Tibial nerve (tissue), 4 donors: ENCODE data around the gene TCEAL8. TPM values are rescaled to one million over a fixed set of nuclear protein-coding genes. Genes with fewer than 3 reads are reported as not detected.

Source experiments
- DNase-seq, 2 donors: peaks; one replicate each; pipeline ENCODE4 v3.0.0-alpha.2; 2019; ENCODE audit warnings: low spot score in 2 of 2
- H3K27ac ChIP-seq, 4 donors: fragments of 200-600 bp; sonication (generic) in 3 of 4; one replicate each; pipeline ENCODE4 v1.5.1; 2017 to 2019; ENCODE audit warnings: mild to moderate bottlenecking in 1 of 4
- H3K27me3 ChIP-seq, 2 donors: fragments of 200-600 bp; sonication (generic) in 1 of 2; one replicate each; pipeline versions ENCODE4 v1.5.1 to v1.6.0; 2017 to 2019
- H3K36me3 ChIP-seq, 3 donors: fragments of 200-600 bp; sonication (generic); one replicate each; pipeline ENCODE4 v1.5.1; 2018 to 2019
- H3K4me1 ChIP-seq, 4 donors: fragments of 200-600 bp; sonication (generic) in 3 of 4; one replicate each; pipeline ENCODE4 v1.5.1; 2017 to 2019
- H3K4me3 ChIP-seq, 4 donors: fragments of 200-600 bp; sonication (generic) in 3 of 4; one replicate each; pipeline ENCODE4 v1.5.1; 2017 to 2019; ENCODE audit warnings: mild to moderate bottlenecking in 1 of 4, moderate library complexity in 1 of 4
- H3K9me3 ChIP-seq, 4 donors: fragments of 200-600 bp; sonication (generic) in 3 of 4; one replicate each; pipeline ENCODE4 v1.5.1; 2017 to 2019
- EP300 ChIP-seq, 2 donors: sonication (generic); formaldehyde crosslinking; IDR thresholded peaks; one replicate each; pipeline ENCODE4 v1.6.1; 2017; ENCODE audit warnings: antibody characterized with exemption in 2 of 2, mild to moderate bottlenecking in 1 of 2
- POLR2A ChIP-seq, 2 donors: fragments of 450-650 bp; IDR thresholded peaks; one replicate each; pipeline ENCODE4 v1.6.1; 2017; ENCODE audit warnings: antibody characterized with exemption in 2 of 2, mild to moderate bottlenecking in 2 of 2, moderate library complexity in 2 of 2
- WGBS, 2 donors: methylation state at CpG; one replicate each; pipeline ENCODE4 v1.1.5; 2018; 5-methylcytosine and 5-hydroxymethylcytosine counted together
- total RNA-seq, 4 donors: library from RNA; depleted of rRNA; stranded (reverse); fragments of >200 nt; gene quantifications; one replicate each; pipeline ENCODE4 v1.1.0, GENCODE V29; 2016
- TF ChIP-seq, protein P1 (sequence below), 5 experiments: fragments of 200-600 bp in 3 of 5; fragments of 450-650 bp in 2 of 5; sonication (generic) in 3 of 5; IDR thresholded peaks; one replicate each; pipeline ENCODE4 v1.5.1; 2016 to 2019; ENCODE audit warnings: antibody characterized with exemption in 5 of 5, mild to moderate bottlenecking in 3 of 5, moderate library complexity in 2 of 5

The TCEAL8 gene
- total RNA-seq, 4 donors from 2014 or later: 39.9 to 69.1 (median 59.1) TPM

DNA sequence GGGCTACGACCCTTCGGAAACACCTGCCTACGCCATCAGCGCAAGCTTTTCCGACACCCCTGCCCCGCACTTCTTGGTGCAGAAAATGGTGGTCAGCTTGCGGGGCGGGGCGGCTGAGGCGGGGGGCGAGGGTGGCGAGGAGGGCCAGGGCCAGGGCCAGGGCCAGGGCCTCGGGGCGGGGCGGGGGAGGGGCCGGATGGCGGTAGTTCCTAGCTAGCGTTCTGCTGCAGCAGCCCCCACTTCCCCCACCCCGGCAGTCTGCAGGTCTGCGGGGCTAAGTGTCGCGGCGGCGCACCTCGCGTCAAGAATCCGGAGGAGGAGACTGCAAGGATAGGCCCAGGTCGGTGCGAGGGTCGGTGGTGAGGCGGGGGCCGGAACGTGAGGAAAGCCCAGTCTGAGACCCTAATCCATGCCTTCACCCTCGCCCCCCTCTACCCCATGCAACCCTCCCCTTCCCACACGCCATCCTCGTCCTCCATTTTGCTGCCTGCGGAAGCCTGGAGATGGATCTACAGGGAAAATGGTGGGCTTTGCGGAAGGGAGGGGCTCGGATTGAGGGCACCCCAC is 39.4 kb downstream of the TCEAL8 start:
- TF ChIP-seq EP300 (IDR thresholded peaks at IDR 0.05): no peak
- TF ChIP-seq POLR2A (IDR thresholded peaks at IDR 0.05): no peak
- TF ChIP-seq, protein P1, sequence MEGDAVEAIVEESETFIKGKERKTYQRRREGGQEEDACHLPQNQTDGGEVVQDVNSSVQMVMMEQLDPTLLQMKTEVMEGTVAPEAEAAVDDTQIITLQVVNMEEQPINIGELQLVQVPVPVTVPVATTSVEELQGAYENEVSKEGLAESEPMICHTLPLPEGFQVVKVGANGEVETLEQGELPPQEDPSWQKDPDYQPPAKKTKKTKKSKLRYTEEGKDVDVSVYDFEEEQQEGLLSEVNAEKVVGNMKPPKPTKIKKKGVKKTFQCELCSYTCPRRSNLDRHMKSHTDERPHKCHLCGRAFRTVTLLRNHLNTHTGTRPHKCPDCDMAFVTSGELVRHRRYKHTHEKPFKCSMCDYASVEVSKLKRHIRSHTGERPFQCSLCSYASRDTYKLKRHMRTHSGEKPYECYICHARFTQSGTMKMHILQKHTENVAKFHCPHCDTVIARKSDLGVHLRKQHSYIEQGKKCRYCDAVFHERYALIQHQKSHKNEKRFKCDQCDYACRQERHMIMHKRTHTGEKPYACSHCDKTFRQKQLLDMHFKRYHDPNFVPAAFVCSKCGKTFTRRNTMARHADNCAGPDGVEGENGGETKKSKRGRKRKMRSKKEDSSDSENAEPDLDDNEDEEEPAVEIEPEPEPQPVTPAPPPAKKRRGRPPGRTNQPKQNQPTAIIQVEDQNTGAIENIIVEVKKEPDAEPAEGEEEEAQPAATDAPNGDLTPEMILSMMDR (IDR thresholded peaks at IDR 0.05): no peak
- peaks cover 0 to 13% of the 10 kb centered on the region in 2 donors for H3K27me3 ChIP-seq
- no peaks in the 10 kb centered on the region for H3K36me3 ChIP-seq
- DNase-seq: no peak
- H3K9me3 ChIP-seq: no peaks in the 10 kb centered on the region
- no peaks in the 10 kb centered on the region for H3K4me1 ChIP-seq
- 7 to 32% methylated on average over 5 to 20 of the region's 39 CpGs for WGBS, 2 donors
- peak overlapping the region; percentile 72 to 95 (median 90) for H3K27ac ChIP-seq
- H3K4me3 ChIP-seq: peak overlapping the region; percentile 52 to 94 (median 78)

- H3K4me1 ChIP-seq: no peaks in the 10 kb centered on the region
- WGBS, 2 donors: 1 to 37% methylated on average over 21 to 39 of the region's 45 CpGs
- H3K27ac ChIP-seq: peak within 1 kb of the TSS; percentile 72 to 95 (median 90)
- H3K9me3 ChIP-seq: no peaks in the 10 kb centered on the region
- H3K27me3 ChIP-seq: peaks cover 0 to 8% of the 10 kb centered on the region in 2 donors
- peak; percentile 58 to 78 for DNase-seq
- peak; percentile 24 to 95 for TF ChIP-seq EP300 (IDR thresholded peaks at IDR 0.05)
- TF ChIP-seq POLR2A (IDR thresholded peaks at IDR 0.05): peak; percentile 82 to 87
- TF ChIP-seq, protein P1 (IDR thresholded peaks at IDR 0.05): no peak
- no peaks in the 10 kb centered on the region for H3K36me3 ChIP-seq
- peak within 1 kb of the TSS; percentile 52 to 94 (median 78) for H3K4me3 ChIP-seq
These were observed 40.0 kb downstream of the TCEAL8 start, which contains the start of gene BEX4 for GRCh38 chrX:103214870-103215424. BEX4 (plus strand) TSS chrX:103215108; CDS start chrX:103216154, 1,046 bp downstream.

- Histone ChIP-seq H3K4me1 (no peaks in the 10 kb centered on the region), H3K9me3 (no peaks in the 10 kb centered on the region), H3K27me3 (peaks cover 0 to 10% of the 10 kb centered on the region in 2 donors), H3K27ac (no peak overlapping the region), H3K36me3 (no peaks in the 10 kb centered on the region), H3K4me3 (no peak overlapping the region)
- no peak for DNase-seq
- WGBS, 2 donors: 70 to 76% methylated on average over 5 to 8 of the region's 8 CpGs
- no peak for TF ChIP-seq POLR2A (IDR thresholded peaks at IDR 0.05)
- TF ChIP-seq EP300 (IDR thresholded peaks at IDR 0.05): no peak
- TF ChIP-seq, protein P1 (IDR thresholded peaks at IDR 0.05): no peak
These were observed 42.1 kb downstream of the TCEAL8 start for GRCh38 chrX:103212749-103213457.

GRCh38 chrX:103211012-103211715 is 43.8 kb downstream of the TCEAL8 start:
- DNase-seq: peak in 1 of 2 donors; percentile 37
- H3K36me3 ChIP-seq: no peaks in the 10 kb centered on the region
- H3K4me3 ChIP-seq: no peak overlapping the region
- H3K4me1 ChIP-seq: no peaks in the 10 kb centered on the region
- WGBS, 2 donors: 26 to 30% methylated on average over 6 to 7 of the region's 7 CpGs
- peaks cover 0 to 16% of the 10 kb centered on the region in 2 donors for H3K27me3 ChIP-seq
- TF ChIP-seq EP300 (IDR thresholded peaks at IDR 0.05) (no peak), POLR2A (IDR thresholded peaks at IDR 0.05) (no peak)
- TF ChIP-seq, protein P1 (IDR thresholded peaks at IDR 0.05): peak; percentile 33 to 48 (median 41)
- H3K9me3 ChIP-seq: no peaks in the 10 kb centered on the region
- H3K27ac ChIP-seq: no peak overlapping the region
